ENCODE data around the gene INTS7. TPM values are rescaled to one million over a fixed set of nuclear protein-coding genes. Genes with fewer than 3 reads are reported as not detected.
A peak's percentile ranks its signal among the peaks of the same experiment; 100 is the strongest.

Gene INTS7
- polyA plus RNA-seq, 4 donors: 6.0 to 15.7 (median 7.3) TPM

- Histone ChIP-seq H3K4me1 (ENCODE audit: control insufficient read depth in 3 of 3, insufficient read depth in 2 of 3, low read depth in 1 of 3, low read length in 2 of 3) (peaks cover 0 to 52% (median 12%) of the 10 kb centered on the region in 3 donors), H3K4me3 (ENCODE audit: low read depth in 1 of 3, low read length in 3 of 3) (no peak overlapping the region), H3K36me3 (ENCODE audit: control insufficient read depth in 3 of 3, insufficient read depth in 2 of 3, low read depth in 1 of 3, low read length in 3 of 3) (no peaks in the 10 kb centered on the region), H3K27me3 (ENCODE audit: control insufficient read depth in 3 of 3, insufficient read depth in 3 of 3, low read length in 3 of 3) (no peaks in the 10 kb centered on the region), H3K27ac (ENCODE audit: low read depth in 1 of 3, low read length in 2 of 3) (peak overlapping the region in 2 of 3 donors; percentile 84), H3K9me3 (ENCODE audit: control insufficient read depth in 2 of 2, insufficient read depth in 1 of 2, low read depth in 1 of 2, low read length in 1 of 2) (peaks cover 0 to 3% of the 10 kb centered on the region in 2 donors)
- FAIRE-seq (no peak), DNase-seq (no peak)
- 88 to 100% (median 89%) methylated on average over 2 of the region's 2 CpGs for whole genome bisulfite sequencing, 3 donors
These were observed 126.4 kb downstream of the INTS7 start for GRCh38 chr1:211908951-211909350.

GRCh38 chr1:211908453-211908852 lies 126.9 kb downstream of the INTS7 start:
- H3K27me3 ChIP-seq (ENCODE audit: control insufficient read depth in 3 of 3, insufficient read depth in 3 of 3, low read length in 3 of 3): no peaks in the 10 kb centered on the region
- H3K4me1 ChIP-seq (ENCODE audit: control insufficient read depth in 3 of 3, insufficient read depth in 2 of 3, low read depth in 1 of 3, low read length in 2 of 3): peaks cover 3 to 57% (median 13%) of the 10 kb centered on the region in 3 donors
- peak overlapping the region in 1 of 3 donors; percentile 84 for H3K27ac ChIP-seq (ENCODE audit: low read depth in 1 of 3, low read length in 2 of 3)
- no peak overlapping the region for H3K4me3 ChIP-seq (ENCODE audit: low read depth in 1 of 3, low read length in 3 of 3)
- 69 to 89% (median 79%) methylated on average over 2 of the region's 2 CpGs for WGBS, 3 donors
- FAIRE-seq (no peak), DNase-seq (no peak)
- H3K9me3 ChIP-seq (ENCODE audit: control insufficient read depth in 2 of 2, insufficient read depth in 1 of 2, low read depth in 1 of 2, low read length in 1 of 2): peaks cover 0 to 3% of the 10 kb centered on the region in 2 donors
- H3K36me3 ChIP-seq (ENCODE audit: control insufficient read depth in 3 of 3, insufficient read depth in 2 of 3, low read depth in 1 of 3, low read length in 3 of 3): no peaks in the 10 kb centered on the region

- no peak for FAIRE-seq
- peak overlapping the region; percentile 36 to 65 (median 65) for H3K27ac ChIP-seq (ENCODE audit: low read depth in 1 of 3, low read length in 2 of 3)
- peak; percentile 86 for DNase-seq
- H3K9me3 ChIP-seq (ENCODE audit: control insufficient read depth in 2 of 2, insufficient read depth in 1 of 2, low read depth in 1 of 2, low read length in 1 of 2): peaks cover 0 to 15% of the 10 kb centered on the region in 2 donors
- no peaks in the 10 kb centered on the region for H3K27me3 ChIP-seq (ENCODE audit: control insufficient read depth in 3 of 3, insufficient read depth in 3 of 3, low read length in 3 of 3)
- H3K36me3 ChIP-seq (ENCODE audit: control insufficient read depth in 3 of 3, insufficient read depth in 2 of 3, low read depth in 1 of 3, low read length in 3 of 3): no peaks in the 10 kb centered on the region
- H3K4me3 ChIP-seq (ENCODE audit: low read depth in 1 of 3, low read length in 3 of 3): no peak overlapping the region
- peaks cover 3 to 37% (median 4%) of the 10 kb centered on the region in 3 donors for H3K4me1 ChIP-seq (ENCODE audit: control insufficient read depth in 3 of 3, insufficient read depth in 2 of 3, low read depth in 1 of 3, low read length in 2 of 3)
- WGBS, 3 donors: 11 to 41% (median 39%) methylated on average over 2 of the region's 2 CpGs
These were observed 131.7 kb downstream of the INTS7 start for GRCh38 chr1:211903490-211904245.

- no peaks in the 10 kb centered on the region for H3K27me3 ChIP-seq (ENCODE audit: control insufficient read depth in 3 of 3, insufficient read depth in 3 of 3, low read length in 3 of 3)
- H3K4me3 ChIP-seq (ENCODE audit: low read depth in 1 of 3, low read length in 3 of 3): no peak overlapping the region
- no peaks in the 10 kb centered on the region for H3K36me3 ChIP-seq (ENCODE audit: control insufficient read depth in 3 of 3, insufficient read depth in 2 of 3, low read depth in 1 of 3, low read length in 3 of 3)
- H3K9me3 ChIP-seq (ENCODE audit: control insufficient read depth in 2 of 2, insufficient read depth in 1 of 2, low read depth in 1 of 2, low read length in 1 of 2): peaks cover 0 to 15% of the 10 kb centered on the region in 2 donors
- peaks cover 3 to 34% (median 4%) of the 10 kb centered on the region in 3 donors for H3K4me1 ChIP-seq (ENCODE audit: control insufficient read depth in 3 of 3, insufficient read depth in 2 of 3, low read depth in 1 of 3, low read length in 2 of 3)
- 41 to 79% (median 61%) methylated on average over 4 of the region's 4 CpGs for WGBS, 3 donors
- FAIRE-seq (no peak), DNase-seq (no peak)
- H3K27ac ChIP-seq (ENCODE audit: low read depth in 1 of 3, low read length in 2 of 3): peak overlapping the region in 2 of 3 donors; percentile 65
These were observed 132.6 kb downstream of the INTS7 start for GRCh38 chr1:211902624-211903291.

- H3K27me3 ChIP-seq (ENCODE audit: control insufficient read depth in 3 of 3, insufficient read depth in 3 of 3, low read length in 3 of 3): no peaks in the 10 kb centered on the region
- peaks cover 3 to 30% (median 4%) of the 10 kb centered on the region in 3 donors for H3K4me1 ChIP-seq (ENCODE audit: control insufficient read depth in 3 of 3, insufficient read depth in 2 of 3, low read depth in 1 of 3, low read length in 2 of 3)
- no peak for FAIRE-seq
- H3K9me3 ChIP-seq (ENCODE audit: control insufficient read depth in 2 of 2, insufficient read depth in 1 of 2, low read depth in 1 of 2, low read length in 1 of 2): peaks cover 0 to 15% of the 10 kb centered on the region in 2 donors
- no peaks in the 10 kb centered on the region for H3K36me3 ChIP-seq (ENCODE audit: control insufficient read depth in 3 of 3, insufficient read depth in 2 of 3, low read depth in 1 of 3, low read length in 3 of 3)
- DNase-seq: no peak
- peak overlapping the region in 1 of 3 donors; percentile 65 for H3K27ac ChIP-seq (ENCODE audit: low read depth in 1 of 3, low read length in 2 of 3)
- 91 to 96% (median 92%) methylated on average over 2 of the region's 2 CpGs for WGBS, 3 donors
- no peak overlapping the region for H3K4me3 ChIP-seq (ENCODE audit: low read depth in 1 of 3, low read length in 3 of 3)
These were observed 133.4 kb downstream of the INTS7 start for GRCh38 chr1:211901945-211902344.

GRCh38 chr1:211900441-211900840 lies 134.9 kb downstream of the INTS7 start:
- H3K36me3 ChIP-seq (ENCODE audit: control insufficient read depth in 3 of 3, insufficient read depth in 2 of 3, low read depth in 1 of 3, low read length in 3 of 3): no peaks in the 10 kb centered on the region
- no peaks in the 10 kb centered on the region for H3K27me3 ChIP-seq (ENCODE audit: control insufficient read depth in 3 of 3, insufficient read depth in 3 of 3, low read length in 3 of 3)
- H3K9me3 ChIP-seq (ENCODE audit: control insufficient read depth in 2 of 2, insufficient read depth in 1 of 2, low read depth in 1 of 2, low read length in 1 of 2): peaks cover 0 to 15% of the 10 kb centered on the region in 2 donors
- DNase-seq: peak in 1 of 2 donors; percentile 24
- peaks cover 3 to 34% (median 4%) of the 10 kb centered on the region in 3 donors for H3K4me1 ChIP-seq (ENCODE audit: control insufficient read depth in 3 of 3, insufficient read depth in 2 of 3, low read depth in 1 of 3, low read length in 2 of 3)
- FAIRE-seq: no peak
- 73 to 85% (median 75%) methylated on average over 2 of the region's 2 CpGs for WGBS, 3 donors
- H3K4me3 ChIP-seq (ENCODE audit: low read depth in 1 of 3, low read length in 3 of 3): no peak overlapping the region
- no peak overlapping the region for H3K27ac ChIP-seq (ENCODE audit: low read depth in 1 of 3, low read length in 2 of 3)

- WGBS, 3 donors: 65 to 83% (median 79%) methylated on average over 9 of the region's 9 CpGs
- FAIRE-seq: no peak
- Histone ChIP-seq H3K4me1 (ENCODE audit: control insufficient read depth in 3 of 3, insufficient read depth in 2 of 3, low read depth in 1 of 3, low read length in 2 of 3) (peaks cover 0 to 30% (median 0%) of the 10 kb centered on the region in 3 donors), H3K4me3 (ENCODE audit: low read depth in 1 of 3, low read length in 3 of 3) (no peak overlapping the region), H3K36me3 (ENCODE audit: control insufficient read depth in 3 of 3, insufficient read depth in 2 of 3, low read depth in 1 of 3, low read length in 3 of 3) (no peaks in the 10 kb centered on the region), H3K9me3 (ENCODE audit: control insufficient read depth in 2 of 2, insufficient read depth in 1 of 2, low read depth in 1 of 2, low read length in 1 of 2) (peaks cover 0 to 9% of the 10 kb centered on the region in 2 donors), H3K27ac (ENCODE audit: low read depth in 1 of 3, low read length in 2 of 3) (no peak overlapping the region), H3K27me3 (ENCODE audit: control insufficient read depth in 3 of 3, insufficient read depth in 3 of 3, low read length in 3 of 3) (no peaks in the 10 kb centered on the region)
- DNase-seq: no peak
These were observed 138.4 kb downstream of the INTS7 start for GRCh38 chr1:211896958-211897357.

- no peak for FAIRE-seq
These were observed 140.1 kb downstream of the INTS7 start for GRCh38 chr1:211895126-211895759.

More at GRCh38 chr1:211895126-211895759, 140.1 kb downstream of the INTS7 start:
- no peaks in the 10 kb centered on the region for H3K27me3 ChIP-seq (ENCODE audit: control insufficient read depth in 3 of 3, insufficient read depth in 3 of 3, low read length in 3 of 3)
- H3K9me3 ChIP-seq (ENCODE audit: control insufficient read depth in 2 of 2, insufficient read depth in 1 of 2, low read depth in 1 of 2, low read length in 1 of 2): no peaks in the 10 kb centered on the region
- DNase-seq: peak; percentile 58 to 60
- H3K4me3 ChIP-seq (ENCODE audit: low read depth in 1 of 3, low read length in 3 of 3): no peak overlapping the region
- 12 to 50% (median 32%) methylated on average over 3 of the region's 3 CpGs for WGBS, 3 donors
- peaks cover 0 to 23% (median 0%) of the 10 kb centered on the region in 3 donors for H3K4me1 ChIP-seq (ENCODE audit: control insufficient read depth in 3 of 3, insufficient read depth in 2 of 3, low read depth in 1 of 3, low read length in 2 of 3)
- H3K27ac ChIP-seq (ENCODE audit: low read depth in 1 of 3, low read length in 2 of 3): peak overlapping the region in 1 of 3 donors; percentile 43
- H3K36me3 ChIP-seq (ENCODE audit: control insufficient read depth in 3 of 3, insufficient read depth in 2 of 3, low read depth in 1 of 3, low read length in 3 of 3): no peaks in the 10 kb centered on the region
